ENCODE results near the gene PYGM. TPM values are rescaled to one million over a fixed set of nuclear protein-coding genes. Genes with fewer than 3 reads are reported as not detected.

The PYGM gene
- polyA plus RNA-seq, 12 donors, result 68.9 to 405 (median 157) TPM; not detected in 1

- peak; percentile 39 for DNase-seq
Measured at GRCh38 chr11:64793271-64794160, 33.7 kb upstream of the PYGM start.

GRCh38 chr11:64792482-64792881 lies 32.7 kb upstream of the PYGM start:
- no peak for DNase-seq

- DNase-seq, result no peak
Measured at GRCh38 chr11:64791781-64792291, 32.1 kb upstream of the PYGM start.

DNA sequence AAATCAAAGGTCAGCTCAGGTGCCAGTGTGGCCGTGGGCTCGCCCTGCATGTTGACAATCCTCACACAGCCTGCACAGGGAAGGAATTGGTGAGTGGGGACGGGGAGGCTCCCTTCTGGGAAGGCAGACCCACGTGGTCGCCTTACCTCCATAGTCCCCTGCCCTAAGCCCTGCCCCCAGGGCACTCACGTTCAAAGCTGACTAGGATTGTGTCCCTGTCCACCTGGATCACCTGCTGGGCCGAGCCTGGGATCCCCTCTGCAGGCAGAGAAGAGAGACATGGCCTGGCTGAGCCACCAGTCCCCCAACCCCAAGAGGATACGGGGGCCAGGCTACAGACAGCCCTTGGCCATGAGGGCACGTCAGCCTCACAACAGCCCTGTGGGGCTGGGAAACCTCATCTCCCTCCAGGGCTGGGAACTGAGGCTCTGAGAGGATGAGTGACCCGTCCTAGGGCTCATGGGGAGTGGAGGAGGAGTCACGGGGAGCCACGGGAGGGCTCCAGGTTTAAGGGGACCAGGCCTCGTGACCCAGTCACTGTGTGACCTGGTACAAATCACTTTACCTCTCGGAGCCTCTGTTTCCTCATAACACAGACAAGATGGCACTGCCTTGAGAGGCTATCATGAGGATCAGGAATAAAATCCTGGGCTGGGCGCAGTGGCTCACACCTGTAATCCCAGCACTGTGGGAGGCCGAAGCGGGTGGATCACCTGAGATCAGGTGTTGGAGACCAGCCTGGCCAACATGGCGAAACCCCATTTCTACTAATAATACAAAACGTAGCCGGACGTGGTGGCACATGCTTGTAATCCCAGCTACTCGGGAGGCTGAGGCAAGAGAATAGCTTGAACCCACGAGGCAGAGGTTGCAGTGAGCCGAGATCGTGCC lies 30.7 kb upstream of the PYGM start:
- DNase-seq, result no peak

DNA sequence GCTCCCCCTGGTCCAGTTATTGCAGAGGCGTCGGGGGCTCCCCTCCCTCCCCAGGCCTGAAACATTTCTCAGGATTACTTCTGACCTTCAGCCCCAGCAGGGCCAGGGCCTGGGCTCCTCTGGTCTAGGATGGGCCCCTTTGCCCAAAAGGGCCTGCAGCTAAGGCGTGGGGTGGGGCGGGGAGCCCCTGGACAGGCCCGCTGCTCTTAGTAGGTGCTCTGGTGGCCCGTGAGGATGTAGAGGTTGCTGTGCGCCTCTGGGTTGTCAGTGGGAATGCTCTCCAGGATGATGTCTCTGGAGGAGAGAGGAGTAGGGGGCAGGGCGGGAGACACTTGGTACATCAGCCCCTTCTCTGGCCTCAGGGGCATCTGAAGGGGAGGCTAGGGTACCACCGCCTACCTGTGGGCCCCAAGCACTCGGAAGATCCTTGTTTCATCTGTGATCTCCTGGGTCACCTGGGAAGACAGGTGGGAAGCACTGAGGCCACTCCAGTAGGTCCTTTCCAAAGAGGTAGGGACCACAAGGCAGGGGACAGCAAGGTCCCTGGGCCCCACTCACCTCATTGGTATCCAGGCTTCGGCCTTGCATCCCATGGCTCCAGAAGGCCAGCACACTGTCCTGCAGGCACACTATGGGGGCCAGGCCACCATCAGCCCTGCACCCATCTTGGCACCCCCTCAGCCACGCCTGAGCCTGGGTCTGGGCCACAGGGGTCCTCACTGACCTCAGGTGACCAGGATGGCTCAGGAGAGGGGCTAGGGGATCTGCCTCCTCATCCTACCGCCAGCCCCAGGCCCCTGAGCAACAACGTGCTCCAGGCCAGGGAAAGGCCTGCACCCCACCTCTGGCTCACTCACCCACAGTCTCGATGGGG lies 29.8 kb upstream of the PYGM start:
- DNase-seq, result no peak

GRCh38 chr11:64788321-64789215 lies 28.8 kb upstream of the PYGM start:
- DNase-seq, result no peak

- peak; percentile 43 for DNase-seq
Measured at GRCh38 chr11:64787526-64788320, 27.9 kb upstream of the PYGM start.

GRCh38 chr11:64786308-64786707 lies 26.5 kb upstream of the PYGM start:
- no peak for DNase-seq

DNA sequence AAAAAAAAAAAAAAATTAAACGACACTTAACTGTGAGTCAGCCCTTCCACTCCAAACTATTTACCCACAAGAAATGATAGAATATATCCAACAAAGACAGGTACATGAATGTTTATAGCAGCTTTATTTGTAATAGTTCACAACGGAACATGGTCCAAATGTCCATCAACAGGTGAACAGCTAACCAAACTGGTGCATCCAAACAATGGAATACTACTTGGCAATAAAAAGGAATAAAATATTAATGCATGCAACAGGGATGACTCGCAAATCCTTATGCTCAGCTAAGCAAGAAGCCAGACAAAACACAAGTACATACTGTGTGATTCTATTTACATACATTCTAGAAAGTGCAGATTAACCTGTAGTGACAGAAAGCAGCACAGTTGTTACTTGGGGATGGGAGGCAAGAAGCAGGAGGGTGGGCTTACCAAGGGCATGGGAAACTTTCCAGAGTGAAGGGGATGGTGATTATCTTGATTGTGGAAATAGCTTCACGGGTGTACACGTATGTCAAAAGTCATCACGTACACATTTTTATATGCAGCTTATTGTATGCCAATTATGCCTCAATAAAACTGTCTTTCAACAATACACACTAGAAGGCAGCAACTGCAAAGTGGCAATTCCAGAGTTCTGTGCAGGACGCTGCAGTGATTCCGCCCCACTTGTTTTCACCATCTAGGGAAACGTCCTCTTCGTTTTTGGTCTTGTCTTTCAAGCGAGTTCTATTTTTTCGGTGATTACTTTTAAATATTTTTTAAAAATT lies 25.2 kb upstream of the PYGM start:
- no peak for DNase-seq

- peak; percentile 99 for DNase-seq
Measured at GRCh38 chr11:64778473-64779298, 18.9 kb upstream of the PYGM start, which contains the start of gene SF1. Gene SF1, minus strand, starts transcription at chr11:64778542. Its CDS starts 150 bp downstream, at chr11:64778392.

- no peak for DNase-seq
Measured at GRCh38 chr11:64778223-64778472, 18.4 kb upstream of the PYGM start.

DNA sequence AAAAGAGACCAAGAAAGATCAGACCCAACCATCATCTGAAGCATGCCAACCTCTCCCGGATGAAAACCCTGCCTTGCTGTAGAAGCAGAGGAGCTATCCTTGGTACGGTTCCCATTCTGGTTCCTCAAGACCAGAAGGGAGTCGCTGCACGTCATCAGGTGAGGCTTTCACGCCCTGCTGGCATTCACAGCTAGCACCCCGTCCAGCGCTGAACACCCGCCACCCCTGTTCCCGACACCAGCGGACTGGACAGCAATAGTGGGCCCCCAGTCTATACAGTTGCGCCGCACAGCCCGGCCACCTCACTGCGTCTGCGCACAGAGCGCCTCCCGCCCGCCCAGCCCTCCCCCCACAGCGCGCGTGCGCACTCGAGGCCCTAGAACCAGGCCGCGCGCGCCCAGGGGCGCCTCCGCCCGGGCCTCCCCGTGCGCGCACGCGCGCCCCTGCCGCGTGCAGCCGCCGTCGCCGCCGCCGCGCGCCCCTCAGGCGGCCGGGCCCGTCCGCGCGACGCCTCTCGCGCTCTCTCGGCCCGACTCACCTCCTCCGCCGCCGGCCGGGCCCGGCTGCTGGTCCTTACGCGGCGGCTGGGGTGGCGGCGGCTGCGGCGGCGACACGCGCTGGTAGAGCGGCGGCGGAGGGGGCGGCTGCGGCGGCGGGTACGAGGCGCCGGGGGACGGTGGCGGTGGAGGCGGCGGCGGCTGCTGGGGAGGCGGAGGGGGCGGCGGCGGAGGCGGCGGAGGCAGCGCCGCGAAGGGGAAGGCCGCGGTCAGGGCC lies 17.9 kb upstream of the PYGM start:
- peak; percentile 94 for DNase-seq

DNA sequence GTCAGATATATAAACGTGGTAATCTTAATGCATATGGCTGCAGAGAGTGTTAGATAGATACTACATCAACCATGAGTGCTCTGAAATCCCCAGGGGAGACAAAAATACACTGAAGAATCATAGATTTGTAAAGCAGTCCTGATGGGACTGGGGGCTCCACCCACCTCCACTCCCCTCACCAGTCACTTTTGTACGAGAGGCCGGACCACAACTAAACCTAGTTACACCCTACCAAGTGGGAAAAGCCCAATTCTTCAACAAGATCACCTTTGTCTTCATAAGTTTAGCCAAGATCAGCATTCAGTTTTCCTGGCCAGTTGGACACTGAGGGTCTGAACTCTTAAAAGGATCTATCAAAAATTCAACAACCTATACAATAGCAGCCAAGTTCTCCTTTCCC lies 17.1 kb upstream of the PYGM start:
- DNase-seq, result no peak

DNA sequence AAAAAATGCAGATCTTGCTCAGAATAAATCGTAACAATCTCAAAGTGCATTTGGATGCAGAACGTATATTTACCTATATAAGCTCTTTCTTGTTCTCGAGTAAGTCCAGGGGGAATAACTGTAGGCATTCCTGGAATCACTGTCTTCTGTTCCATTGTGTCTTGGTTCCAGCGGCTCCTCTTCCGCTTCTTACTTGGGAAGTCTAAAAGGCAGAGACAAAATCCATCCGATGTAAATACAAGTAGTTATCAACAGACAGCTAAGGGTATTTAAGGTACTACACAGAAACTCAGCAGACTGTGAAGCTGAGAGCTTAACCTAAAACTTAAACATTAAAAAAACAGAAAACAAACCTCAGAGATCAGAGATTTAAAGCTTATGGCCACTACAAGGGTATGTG lies 16.7 kb upstream of the PYGM start:
- no peak for DNase-seq

- DNase-seq, result no peak
Measured at GRCh38 chr11:64774144-64774543, 14.4 kb upstream of the PYGM start.

DNA sequence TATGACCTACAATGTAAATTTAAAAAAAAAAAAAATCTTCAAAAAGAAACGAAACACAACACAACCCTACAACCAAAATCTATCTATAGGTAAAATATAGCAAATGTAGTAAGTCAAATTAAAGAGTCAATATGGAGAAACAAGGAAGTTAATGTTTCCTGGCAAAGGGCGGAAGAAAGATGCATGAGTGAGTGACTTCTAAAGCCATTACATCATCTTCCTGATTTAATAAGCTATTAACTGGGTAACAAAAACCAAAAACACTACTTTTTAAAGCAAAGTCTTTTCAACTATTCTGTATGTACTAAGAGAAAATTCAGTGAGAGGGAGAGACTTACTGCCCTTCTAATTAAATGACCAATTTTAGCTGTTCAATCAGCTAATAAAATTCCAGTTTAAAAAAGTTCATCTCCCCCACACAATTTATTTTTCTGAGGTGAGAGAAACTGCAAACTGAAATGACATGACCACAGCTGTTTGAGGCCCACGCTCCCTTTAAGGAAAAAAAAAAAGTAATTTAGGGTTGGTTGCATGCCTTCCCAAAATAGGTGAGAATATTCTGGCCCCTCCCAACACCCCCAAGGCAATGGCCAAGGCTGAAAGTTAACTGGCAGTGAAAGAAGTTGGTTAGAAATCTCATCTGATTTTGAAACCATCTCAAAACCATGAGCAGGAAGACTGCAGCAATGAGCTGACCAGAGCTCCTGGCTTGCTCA lies 12.7 kb upstream of the PYGM start:
- no peak for DNase-seq

DNA sequence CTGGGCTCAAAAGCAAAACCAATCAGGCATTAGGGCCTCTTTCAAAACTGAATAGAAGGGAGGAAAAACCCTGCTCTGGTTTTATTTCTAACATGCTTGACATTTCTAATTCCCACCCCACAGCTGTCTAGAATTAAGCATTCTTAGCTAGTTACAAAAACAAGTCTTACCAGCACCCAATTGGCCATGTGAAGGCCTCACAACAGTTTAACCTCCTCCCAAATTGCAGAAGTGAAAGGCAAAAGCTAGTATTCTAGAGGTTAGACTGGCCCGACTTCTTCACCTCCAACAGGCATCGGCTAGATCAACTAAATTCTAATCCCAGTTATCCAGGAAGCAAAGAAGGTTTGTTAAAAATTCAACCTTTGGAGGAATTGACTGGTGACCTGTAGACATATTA lies 12.1 kb upstream of the PYGM start:
- no peak for DNase-seq
